ENCODE measurements around the gene EPHA6. TPM values are rescaled to one million over a fixed set of nuclear protein-coding genes. Genes with fewer than 3 reads are reported as not detected.

Gene EPHA6
- total RNA-seq, 1 donor from 2014 or later, result 0.11 TPM

- H3K27ac Mint-ChIP-seq, result no peak overlapping the region
- no peak for DNase-seq (ENCODE audit: low spot score)
- H3K27me3 ChIP-seq, result no peaks in the 10 kb centered on the region
- H3K4me2 ChIP-seq, result no peak overlapping the region
- no peaks in the 10 kb centered on the region for H3K9me3 Mint-ChIP-seq
- no peaks in the 10 kb centered on the region for H3K36me3 Mint-ChIP-seq
- H3K4me1 ChIP-seq, result no peaks in the 10 kb centered on the region
- H3K27me3 Mint-ChIP-seq (ENCODE audit: insufficient read depth, low read depth), result peaks cover 2% of the 10 kb centered on the region
- no peaks in the 10 kb centered on the region for H3F3A ChIP-seq (ENCODE audit: low read depth)
- H3K9me3 ChIP-seq (ENCODE audit: low read depth), result no peaks in the 10 kb centered on the region
- no peaks in the 10 kb centered on the region for H3K36me3 ChIP-seq
- H3K4me1 Mint-ChIP-seq, result no peaks in the 10 kb centered on the region
- H3K27ac ChIP-seq, result no peak overlapping the region
- H3K9ac ChIP-seq, result no peak overlapping the region
- H3K79me2 ChIP-seq (ENCODE audit: low read depth), result no peaks in the 10 kb centered on the region
- no peaks in the 10 kb centered on the region for H4K20me1 ChIP-seq (ENCODE audit: low read depth)
- H3K4me3 Mint-ChIP-seq, result no peak overlapping the region
- H2AFZ ChIP-seq (replicated peaks), result no peak overlapping the region
- H3K4me3 ChIP-seq, result no peak overlapping the region
- TF ChIP-seq, protein P1, sequence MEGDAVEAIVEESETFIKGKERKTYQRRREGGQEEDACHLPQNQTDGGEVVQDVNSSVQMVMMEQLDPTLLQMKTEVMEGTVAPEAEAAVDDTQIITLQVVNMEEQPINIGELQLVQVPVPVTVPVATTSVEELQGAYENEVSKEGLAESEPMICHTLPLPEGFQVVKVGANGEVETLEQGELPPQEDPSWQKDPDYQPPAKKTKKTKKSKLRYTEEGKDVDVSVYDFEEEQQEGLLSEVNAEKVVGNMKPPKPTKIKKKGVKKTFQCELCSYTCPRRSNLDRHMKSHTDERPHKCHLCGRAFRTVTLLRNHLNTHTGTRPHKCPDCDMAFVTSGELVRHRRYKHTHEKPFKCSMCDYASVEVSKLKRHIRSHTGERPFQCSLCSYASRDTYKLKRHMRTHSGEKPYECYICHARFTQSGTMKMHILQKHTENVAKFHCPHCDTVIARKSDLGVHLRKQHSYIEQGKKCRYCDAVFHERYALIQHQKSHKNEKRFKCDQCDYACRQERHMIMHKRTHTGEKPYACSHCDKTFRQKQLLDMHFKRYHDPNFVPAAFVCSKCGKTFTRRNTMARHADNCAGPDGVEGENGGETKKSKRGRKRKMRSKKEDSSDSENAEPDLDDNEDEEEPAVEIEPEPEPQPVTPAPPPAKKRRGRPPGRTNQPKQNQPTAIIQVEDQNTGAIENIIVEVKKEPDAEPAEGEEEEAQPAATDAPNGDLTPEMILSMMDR (IDR thresholded peaks at IDR 0.05), result no peak
- TF ChIP-seq EZH2 (IDR thresholded peaks at IDR 0.05) (no peak), EZH2phosphoT487 (IDR thresholded peaks at IDR 0.05) (no peak)
Measured at GRCh38 chr3:97187771-97188170, 373.4 kb downstream of the EPHA6 start.

DNA sequence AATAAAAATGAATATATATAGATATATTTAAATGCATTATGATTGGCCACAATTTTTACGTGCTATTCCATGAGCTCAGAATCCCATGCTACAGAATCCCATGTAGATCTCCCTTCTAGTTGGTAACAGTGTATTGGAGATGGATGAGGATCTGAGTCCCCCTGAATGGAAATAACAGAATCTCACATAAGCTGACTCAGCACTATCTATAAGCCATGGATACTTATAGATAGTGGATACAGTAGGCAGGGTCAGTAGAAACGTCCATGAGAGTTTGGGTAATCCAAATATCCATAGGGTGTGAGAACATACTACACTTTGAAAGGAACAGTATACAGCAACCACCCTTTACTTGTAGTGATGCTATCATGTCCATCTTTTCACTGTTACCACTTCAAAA lies 375.4 kb downstream of the EPHA6 start:
- Histone ChIP-seq H3K4me1 (no peaks in the 10 kb centered on the region), H3F3A (ENCODE audit: low read depth) (no peaks in the 10 kb centered on the region), H4K20me1 (ENCODE audit: low read depth) (no peaks in the 10 kb centered on the region), H3K27ac (no peak overlapping the region), H3K9ac (no peak overlapping the region), H3K4me3 (no peak overlapping the region), H3K36me3 (no peaks in the 10 kb centered on the region), H3K27me3 (no peaks in the 10 kb centered on the region), H3K9me3 (ENCODE audit: low read depth) (no peaks in the 10 kb centered on the region), H3K79me2 (ENCODE audit: low read depth) (no peaks in the 10 kb centered on the region), H3K4me2 (no peak overlapping the region), H2AFZ (replicated peaks) (no peak overlapping the region)
- H3K36me3 Mint-ChIP-seq, result no peaks in the 10 kb centered on the region
- no peak for TF ChIP-seq EZH2 (IDR thresholded peaks at IDR 0.05)
- no peak for TF ChIP-seq EZH2phosphoT487 (IDR thresholded peaks at IDR 0.05)
- TF ChIP-seq, protein P1 (IDR thresholded peaks at IDR 0.05), result no peak
- H3K27me3 Mint-ChIP-seq (ENCODE audit: insufficient read depth, low read depth), result no peaks in the 10 kb centered on the region
- DNase-seq (ENCODE audit: low spot score), result no peak
- no peaks in the 10 kb centered on the region for H3K9me3 Mint-ChIP-seq
- H3K4me3 Mint-ChIP-seq, result no peak overlapping the region
- no peaks in the 10 kb centered on the region for H3K4me1 Mint-ChIP-seq
- no peak overlapping the region for H3K27ac Mint-ChIP-seq

GRCh38 chr3:97197083-97197482 lies 382.7 kb downstream of the EPHA6 start:
- H3K9me3 Mint-ChIP-seq, result no peaks in the 10 kb centered on the region

More at GRCh38 chr3:97197083-97197482, 382.7 kb downstream of the EPHA6 start:
- Histone ChIP-seq H3K27ac (no peak overlapping the region), H3K79me2 (ENCODE audit: low read depth) (no peaks in the 10 kb centered on the region), H3K9ac (no peak overlapping the region), H3K4me2 (no peak overlapping the region), H3K27me3 (no peaks in the 10 kb centered on the region), H2AFZ (replicated peaks) (no peak overlapping the region), H3K36me3 (no peaks in the 10 kb centered on the region), H3F3A (ENCODE audit: low read depth) (no peaks in the 10 kb centered on the region), H3K4me1 (no peaks in the 10 kb centered on the region), H3K9me3 (ENCODE audit: low read depth) (no peaks in the 10 kb centered on the region), H3K4me3 (no peak overlapping the region), H4K20me1 (ENCODE audit: low read depth) (no peaks in the 10 kb centered on the region)
- Mint-ChIP-seq H3K4me1 (no peaks in the 10 kb centered on the region), H3K36me3 (no peaks in the 10 kb centered on the region), H3K27me3 (ENCODE audit: insufficient read depth, low read depth) (peaks cover 4% of the 10 kb centered on the region), H3K27ac (no peak overlapping the region), H3K4me3 (no peak overlapping the region)
- no peak for TF ChIP-seq EZH2phosphoT487 (IDR thresholded peaks at IDR 0.05)
- TF ChIP-seq, protein P1 (IDR thresholded peaks at IDR 0.05), result no peak
- TF ChIP-seq EZH2 (IDR thresholded peaks at IDR 0.05), result no peak
- DNase-seq (ENCODE audit: low spot score), result no peak

Data from neural progenitor cell (in vitro differentiated cells).